ENCODE results near the gene IFT122. TPM values are rescaled to one million over a fixed set of nuclear protein-coding genes. Genes with fewer than 3 reads are reported as not detected.
A peak's percentile ranks its signal among the peaks of the same experiment; 100 is the strongest.

The IFT122 gene
- total and polyA plus RNA-seq, 2 donors (not counting 3 experiments of a cell fraction or from before 2014, with no cell fraction given) = 38.4 to 41.7 TPM

- no peak overlapping the region for H3K27ac ChIP-seq (ENCODE audit: insufficient read depth, low read depth, low read length)
- dilution Hi-C loops (cut with MboI; ENCODE audit: extremely low pct_ligation_motif_present, low sequenced_read_pairs) = no loop called here
These were observed 11.0 kb upstream of the IFT122 start for GRCh38 chr3:129429080-129429451.

More at GRCh38 chr3:129429080-129429451, 11.0 kb upstream of the IFT122 start:
- peaks cover 11 to 17% of the 10 kb centered on the region in 2 experiments for H3K36me3 ChIP-seq (ENCODE audit: control insufficient read depth in 2 of 2, extremely low read depth in 1 of 2, insufficient read depth in 2 of 2, low read length in 2 of 2)
- peak overlapping the region; percentile 82 for H3K4me2 ChIP-seq (ENCODE audit: insufficient read depth, low read length)
- BruUV-seq (replicated peaks) = no TSS peak
- intact Hi-C loops (cut with micrococcal nuclease) = loop anchor here (2.0 kb wide), 1 partner anchor 46 kb away; no protein-coding TSS in a partner anchor
- TF ChIP-seq FOS (IDR thresholded peaks at IDR 0.05; ENCODE audit: borderline replicate concordance, insufficient read depth, low read length) = no peak
- no peak for TF ChIP-seq GATA2 (IDR thresholded peaks at IDR 0.05; ENCODE audit: insufficient read depth, insufficient read length, low read depth, low read length)
- TF ChIP-seq JUN (IDR thresholded peaks at IDR 0.05; ENCODE audit: borderline replicate concordance, insufficient read depth, insufficient read length, low read depth) = no peak
- TF ChIP-seq MAX (IDR thresholded peaks at IDR 0.05; ENCODE audit: insufficient read depth, insufficient read length) = no peak
- no peak for TF ChIP-seq EZH2 (IDR thresholded peaks at IDR 0.05; ENCODE audit: borderline replicate concordance, low read depth, low read length, severe bottlenecking)
- no peak for TF ChIP-seq POLR2A (IDR thresholded peaks at IDR 0.05; ENCODE audit: low read depth, low read length)
- TF ChIP-seq POLR2AphosphoS5 (IDR thresholded peaks at IDR 0.05; ENCODE audit: insufficient read depth, low read depth, low read length) = no peak
- no peak for TF ChIP-seq MYC (IDR thresholded peaks at IDR 0.05; ENCODE audit: low read depth, low read length)
- TF ChIP-seq CTCF (IDR thresholded peaks at IDR 0.05; ENCODE audit: extremely low read depth in 1 of 2, insufficient read depth in 1 of 2, low read depth in 1 of 2, low read length in 2 of 2) = no peak
- CTCF ChIA-PET = interaction anchor here (0.8 to 3.6 kb wide), 9 partner anchors 10 to 222 kb away, joined by 3 to 27 read pairs (median 4); partner anchors contain the start of genes IFT122 and MBD4
- no peaks in the 10 kb centered on the region for H3K9me1 ChIP-seq (replicated peaks; ENCODE audit: control insufficient read depth, extremely low read depth, insufficient read depth, low read length)
- POLR2A ChIA-PET = interaction anchor here (1.0 to 1.3 kb wide), 2 partner anchors 10 to 12 kb away, joined by 3 to 4 read pairs; partner anchors contain the start of gene MBD4
- no peak overlapping the region for H3K9ac ChIP-seq (replicated peaks; ENCODE audit: extremely low read depth, insufficient read depth, low read length)
- peak overlapping the region; percentile 65 for H2AFZ ChIP-seq (ENCODE audit: low read depth, low read length)
- DNase-seq (ENCODE audit: low read depth, low spot score) (no peak), FAIRE-seq (peak; percentile 52)
- H3K27me3 ChIP-seq (ENCODE audit: control insufficient read depth in 2 of 2, insufficient read depth in 2 of 2, low read length in 2 of 2) = peaks cover 0 to 4% of the 10 kb centered on the region in 2 experiments
- no peak overlapping the region for H3K4me3 ChIP-seq (replicated peaks in 1 of 3; ENCODE audit: insufficient read depth in 1 of 3, low read depth in 1 of 3, low read length in 3 of 3)
- H3K9me3 ChIP-seq (replicated peaks; ENCODE audit: control insufficient read depth, insufficient read depth, low read length) = no peaks in the 10 kb centered on the region
- peaks cover 6% of the 10 kb centered on the region for H3K4me1 ChIP-seq (ENCODE audit: control insufficient read depth, extremely low read depth, insufficient read depth, low read length)
- H4K20me1 ChIP-seq (replicated peaks; ENCODE audit: control insufficient read depth, extremely low read depth, insufficient read depth, low read length) = no peaks in the 10 kb centered on the region
- H3K79me2 ChIP-seq (ENCODE audit: control insufficient read depth, insufficient read depth, low read length) = no peaks in the 10 kb centered on the region

All from endothelial cell of umbilical vein (primary cell).